AG04449 (cell line): ENCODE data around the gene TBCCD1.

Experiments
- CTCF ChIA-PET: fragments of 350-600 bp; formaldehyde crosslinking; extraction: SDS; loops from one replicate; lab custom pipeline; 2021; ENCODE audit warnings: antibody characterized with exemption; lab: Yijun Ruan, JAX
- POLR2A ChIA-PET: fragments of 400-600, 350-600 bp; formaldehyde crosslinking; extraction: SDS; loops from one replicate; lab custom pipeline; 2020; ENCODE audit warnings: antibody characterized with exemption, inconsistent platforms; lab: Yijun Ruan, JAX
- DNase-seq: peaks from one replicate; pipeline ENCODE4 v3.0.0-alpha.2; 2010; ENCODE audit warnings: low read depth, low spot score
- H3K4me3 ChIP-seq: 2 replicates; pipeline ENCODE4 v1.5.1; 2011; ENCODE audit warnings: low read depth, mild to moderate bottlenecking, control low read depth, low read length
- CTCF ChIP-seq: IDR thresholded peaks from one replicate; pipeline ENCODE4 v1.5.1; 2011; ENCODE audit warnings: mild to moderate bottlenecking, moderate library complexity, low read length, control low read depth, inconsistent platforms; ENCODE audit not compliant: insufficient read depth; ENCODE audit errors: missing control alignments

The TBCCD1 gene

GRCh38 chr3:186612721-186613636 lies 45.8 kb upstream of the TBCCD1 start, which contains the start of gene AHSG:
AHSG (plus strand) TSS chr3:186613060; CDS start chr3:186613142, 82 bp downstream.
- no peak for DNase-seq
- CTCF ChIA-PET = interaction anchor here (0.6 to 8.8 kb wide), 13 partner anchors 11 to 626 kb away, joined by 3 to 193 read pairs (median 49); partner anchors contain the start of genes DNAJB11, EIF4A2 and RFC4
- TF ChIP-seq CTCF = no peak
- H3K4me3 ChIP-seq = no peak within 1 kb of the TSS
- POLR2A ChIA-PET = interaction anchor here (2.6 kb wide), 1 partner anchor 171 kb away, joined by 15 read pairs; the partner anchor contains the start of gene EIF4A2

GRCh38 chr3:186612065-186612464 lies 44.9 kb upstream of the TBCCD1 start:
- DNase-seq = no peak
- ChIA-PET POLR2A (no interaction called here), CTCF (interaction anchor here (4.3 to 8.8 kb wide), 3 partner anchors 11 to 207 kb away, joined by 22 to 193 read pairs (median 140); no protein-coding TSS in a partner anchor)
- TF ChIP-seq CTCF = no peak
- H3K4me3 ChIP-seq = no peak overlapping the region

- H3K4me3 ChIP-seq = no peak overlapping the region
- ChIA-PET CTCF (interaction anchor here (0.6 to 8.8 kb wide), 10 partner anchors 8 to 633 kb away, joined by 3 to 193 read pairs (median 4); partner anchors contain the start of gene TBCCD1), POLR2A (no interaction called here)
- TF ChIP-seq CTCF = peak; percentile 28
- no peak for DNase-seq
These were observed 42.2 kb upstream of the TBCCD1 start for GRCh38 chr3:186609247-186609868.

GRCh38 chr3:186608624-186609215 lies 41.6 kb upstream of the TBCCD1 start:
- H3K4me3 ChIP-seq = no peak overlapping the region
- TF ChIP-seq CTCF = no peak
- ChIA-PET CTCF (interaction anchor here (0.6 to 2.0 kb wide), 6 partner anchors 9 to 632 kb away, joined by 3 to 19 read pairs (median 3); partner anchors contain the start of gene TBCCD1), POLR2A (no interaction called here)
- no peak for DNase-seq

- POLR2A ChIA-PET = no interaction called here
- no peak overlapping the region for H3K4me3 ChIP-seq
- no peak for DNase-seq
- no peak for TF ChIP-seq CTCF
- CTCF ChIA-PET = interaction anchor here (1.2 to 10.4 kb wide), 3 partner anchors 8 to 15 kb away, joined by 4 to 193 read pairs (median 5); partner anchors contain the start of gene AHSG
These were observed 38.7 kb upstream of the TBCCD1 start for GRCh38 chr3:186605561-186606545.
